Panc1 (cell line): ENCODE results near the gene DNAJC27. TPM values are rescaled to one million over a fixed set of nuclear protein-coding genes. Genes with fewer than 3 reads are reported as not detected.

Source experiments
- ATAC-seq: fragments of 200-7000 bp; cut with Tn5 transposase; 2 replicates; pipeline ENCODE4 v1.9.1; 2020; ENCODE audit warnings: mild to moderate bottlenecking, moderate library complexity
- BruUV-seq: library from RNA; stranded (reverse); fragments of 400-500 nt; replicated peaks from 2 replicates; lab custom pipeline; 2021; lab: Mats Ljungman, UMichigan
- CTCF ChIA-PET: fragments of 300-600 bp; sonication (Branson Sonifier 250); formaldehyde crosslinking; loops from one replicate; lab custom pipeline; 2022; ENCODE audit warnings: antibody characterized with exemption; lab: Charles Lee
- POLR2A ChIA-PET: fragments of 300-600 bp; sonication (Branson Sonifier 250); formaldehyde crosslinking; loops from one replicate; lab custom pipeline; 2022; ENCODE audit warnings: antibody characterized with exemption; lab: Charles Lee
- DNase-seq: peaks from one replicate; pipeline ENCODE4 v3.0.0-alpha.2; 2010; ENCODE audit warnings: low read depth, low spot score
- H3K27ac ChIP-seq: 2 replicates; pipeline ENCODE4 v1.5.1; 2011; ENCODE audit warnings: mild to moderate bottlenecking, low read length, inconsistent platforms
- H3K27me3 ChIP-seq: fragments of 200-500 bp; sonication (Bioruptor generic); 2 replicates; pipeline ENCODE4 v1.6.0; 2014; ENCODE audit warnings: low read length, inconsistent platforms; ENCODE audit not compliant: control insufficient read depth, insufficient read depth
- H3K36me3 ChIP-seq: fragments of 200-500 bp; sonication (Bioruptor generic); 2 replicates; pipeline ENCODE4 v1.5.1; 2014; ENCODE audit warnings: inconsistent platforms, mild to moderate bottlenecking, low read length, moderate library complexity; ENCODE audit not compliant: control insufficient read depth, insufficient read depth
- H3K4me1 ChIP-seq: 2 replicates; pipeline ENCODE4 v1.5.1; 2011; ENCODE audit warnings: inconsistent platforms, mild to moderate bottlenecking, low read length, moderate library complexity; ENCODE audit not compliant: control insufficient read depth, insufficient read depth
- H3K4me3 ChIP-seq, 2 experiments: 2 replicates each; pipeline ENCODE4 v1.5.1; 2011 to 2012; ENCODE audit warnings: low read depth in 2 of 2, low read length in 2 of 2, mild to moderate bottlenecking in 2 of 2, inconsistent platforms in 1 of 2, moderate library complexity in 1 of 2
- H3K9me3 ChIP-seq: fragments of 200-500 bp; sonication (Bioruptor generic); 2 replicates; pipeline ENCODE4 v1.5.1; 2014; ENCODE audit warnings: low read depth, mild to moderate bottlenecking, inconsistent platforms, low read length, moderate library complexity; ENCODE audit not compliant: control insufficient read depth, insufficient read depth
- POLR2AphosphoS5 ChIP-seq: IDR thresholded peaks from 2 replicates; pipeline ENCODE4 v1.6.1; 2012; ENCODE audit warnings: mild to moderate bottlenecking, low read depth, low read length, moderate library complexity
- SIN3A ChIP-seq: IDR thresholded peaks from 2 replicates; pipeline ENCODE4 v1.6.1; 2012; ENCODE audit warnings: low read depth, mild to moderate bottlenecking, low read length, moderate library complexity, borderline replicate concordance; ENCODE audit not compliant: insufficient read depth
- TCF7L2 ChIP-seq: IDR thresholded peaks from 2 replicates; pipeline ENCODE4 v1.6.1; 2011; ENCODE audit warnings: mild to moderate bottlenecking, low read depth, low read length, inconsistent platforms
- in situ Hi-C: cut with HindIII; loops from 2 replicates; pipeline ENCODE4 v1.10.0; 2016; ENCODE audit warnings: low sequenced_read_pairs, low pct_unique_long_range_greater_than_20kb
- intact Hi-C: fragments of 100-400 bp; cut with micrococcal nuclease; formaldehyde crosslinking; loops from one replicate; pipeline ENCODE4 v1.10.0; 2022; ENCODE audit not compliant: unreplicated experiment
- total RNA-seq: library from RNA; stranded (reverse); gene quantifications from one replicate; pipeline ENCODE4 v1.2.1, GENCODE V29; 2021; ENCODE audit not compliant: unreplicated experiment
- TF ChIP-seq, protein P1 (sequence below), 2 experiments: IDR thresholded peaks; 2 replicates each; pipeline ENCODE4 v1.6.1; 2011 to 2012; ENCODE audit warnings: low read depth in 2 of 2, control low read depth in 1 of 2, low read length in 1 of 2, mild to moderate bottlenecking in 1 of 2, moderate library complexity in 1 of 2; ENCODE audit not compliant: insufficient read depth in 1 of 2
- TF ChIP-seq, protein P2 (sequence below): fragments of 450-650 bp; IDR thresholded peaks from 2 replicates; pipeline ENCODE4 v1.5.1; 2017; ENCODE audit warnings: mild to moderate bottlenecking

DNAJC27 gene
- total RNA-seq, 1 experiment from 2014 or later: 4.9 TPM

DNA sequence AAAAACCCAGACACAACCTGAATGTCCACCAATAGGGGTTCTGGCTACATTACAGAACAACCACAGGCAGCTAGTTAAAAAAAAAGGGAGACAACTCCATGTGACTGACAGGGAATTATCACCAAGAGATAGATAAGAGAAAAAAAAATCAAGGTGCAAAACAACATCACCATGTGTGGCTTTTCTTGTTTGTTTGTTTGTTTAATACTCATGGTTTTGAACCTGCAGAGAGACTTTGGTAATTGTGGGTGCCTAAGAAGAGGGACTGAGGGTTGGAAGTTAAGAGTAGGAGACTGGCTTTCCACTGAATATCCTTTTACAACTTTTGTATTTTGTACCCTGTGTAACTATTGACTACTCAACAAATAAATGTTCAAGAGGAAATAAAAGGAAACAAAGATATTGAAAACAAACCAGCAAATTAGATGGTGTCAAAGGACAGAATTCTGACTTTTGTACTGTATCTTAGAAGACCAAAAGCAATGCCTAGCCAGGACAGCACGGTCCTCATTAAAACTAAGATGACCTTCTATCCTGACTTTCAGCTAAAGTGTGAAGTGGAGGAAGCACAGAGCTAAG, 22.5 kb upstream of the DNAJC27 start:
- no peak for DNase-seq
- POLR2A ChIA-PET: no interaction called here

DNA sequence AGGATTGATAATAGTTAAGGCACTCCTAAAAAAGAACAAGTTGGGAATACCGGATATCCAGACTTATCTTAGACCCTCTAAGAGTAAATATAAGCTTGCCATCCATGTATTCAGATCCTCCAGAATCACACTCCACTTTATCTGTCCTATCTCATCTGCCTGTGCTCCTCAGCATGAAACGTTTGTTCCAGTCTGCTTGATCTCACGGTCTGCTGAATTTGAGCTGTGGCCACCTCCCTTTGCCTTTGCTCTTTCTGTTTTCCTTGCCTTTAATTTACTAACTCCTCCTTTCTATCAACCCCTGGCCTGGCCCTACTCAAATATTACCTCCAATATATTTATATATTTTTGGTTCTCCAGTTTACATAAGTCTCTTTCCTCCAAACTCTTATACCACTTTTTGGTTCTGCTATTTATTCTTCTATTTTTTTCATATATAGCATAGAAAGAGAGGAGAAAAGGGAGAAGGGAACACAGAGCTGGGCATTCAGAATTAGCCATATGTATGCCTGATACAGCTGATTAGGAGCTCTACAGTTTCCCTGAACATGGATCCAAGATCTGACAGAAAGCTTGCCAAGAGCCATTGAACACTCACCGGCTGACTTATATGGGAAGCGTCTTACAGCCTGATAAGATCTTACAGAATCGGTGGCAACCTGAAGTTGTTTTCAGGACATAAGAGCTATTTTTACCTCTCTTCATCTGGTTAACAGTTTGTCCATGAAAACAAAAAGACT, 21.8 kb upstream of the DNAJC27 start:
- DNase-seq (no peak), ATAC-seq (no peak)
- Histone ChIP-seq H3K27me3 (no peaks in the 10 kb centered on the region), H3K27ac (no peak overlapping the region), H3K36me3 (no peaks in the 10 kb centered on the region), H3K9me3 (no peaks in the 10 kb centered on the region), H3K4me1 (no peaks in the 10 kb centered on the region), H3K4me3 (no peak overlapping the region)
- in situ Hi-C loops (no loop called here), intact Hi-C loops (no loop called here)
- TF ChIP-seq, protein P1, sequence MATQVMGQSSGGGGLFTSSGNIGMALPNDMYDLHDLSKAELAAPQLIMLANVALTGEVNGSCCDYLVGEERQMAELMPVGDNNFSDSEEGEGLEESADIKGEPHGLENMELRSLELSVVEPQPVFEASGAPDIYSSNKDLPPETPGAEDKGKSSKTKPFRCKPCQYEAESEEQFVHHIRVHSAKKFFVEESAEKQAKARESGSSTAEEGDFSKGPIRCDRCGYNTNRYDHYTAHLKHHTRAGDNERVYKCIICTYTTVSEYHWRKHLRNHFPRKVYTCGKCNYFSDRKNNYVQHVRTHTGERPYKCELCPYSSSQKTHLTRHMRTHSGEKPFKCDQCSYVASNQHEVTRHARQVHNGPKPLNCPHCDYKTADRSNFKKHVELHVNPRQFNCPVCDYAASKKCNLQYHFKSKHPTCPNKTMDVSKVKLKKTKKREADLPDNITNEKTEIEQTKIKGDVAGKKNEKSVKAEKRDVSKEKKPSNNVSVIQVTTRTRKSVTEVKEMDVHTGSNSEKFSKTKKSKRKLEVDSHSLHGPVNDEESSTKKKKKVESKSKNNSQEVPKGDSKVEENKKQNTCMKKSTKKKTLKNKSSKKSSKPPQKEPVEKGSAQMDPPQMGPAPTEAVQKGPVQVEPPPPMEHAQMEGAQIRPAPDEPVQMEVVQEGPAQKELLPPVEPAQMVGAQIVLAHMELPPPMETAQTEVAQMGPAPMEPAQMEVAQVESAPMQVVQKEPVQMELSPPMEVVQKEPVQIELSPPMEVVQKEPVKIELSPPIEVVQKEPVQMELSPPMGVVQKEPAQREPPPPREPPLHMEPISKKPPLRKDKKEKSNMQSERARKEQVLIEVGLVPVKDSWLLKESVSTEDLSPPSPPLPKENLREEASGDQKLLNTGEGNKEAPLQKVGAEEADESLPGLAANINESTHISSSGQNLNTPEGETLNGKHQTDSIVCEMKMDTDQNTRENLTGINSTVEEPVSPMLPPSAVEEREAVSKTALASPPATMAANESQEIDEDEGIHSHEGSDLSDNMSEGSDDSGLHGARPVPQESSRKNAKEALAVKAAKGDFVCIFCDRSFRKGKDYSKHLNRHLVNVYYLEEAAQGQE (IDR thresholded peaks at IDR 0.05; ENCODE audit: insufficient read depth in 1 of 2, low read depth in 2 of 2, low read length in 1 of 2): no peak
- TF ChIP-seq, protein P2, sequence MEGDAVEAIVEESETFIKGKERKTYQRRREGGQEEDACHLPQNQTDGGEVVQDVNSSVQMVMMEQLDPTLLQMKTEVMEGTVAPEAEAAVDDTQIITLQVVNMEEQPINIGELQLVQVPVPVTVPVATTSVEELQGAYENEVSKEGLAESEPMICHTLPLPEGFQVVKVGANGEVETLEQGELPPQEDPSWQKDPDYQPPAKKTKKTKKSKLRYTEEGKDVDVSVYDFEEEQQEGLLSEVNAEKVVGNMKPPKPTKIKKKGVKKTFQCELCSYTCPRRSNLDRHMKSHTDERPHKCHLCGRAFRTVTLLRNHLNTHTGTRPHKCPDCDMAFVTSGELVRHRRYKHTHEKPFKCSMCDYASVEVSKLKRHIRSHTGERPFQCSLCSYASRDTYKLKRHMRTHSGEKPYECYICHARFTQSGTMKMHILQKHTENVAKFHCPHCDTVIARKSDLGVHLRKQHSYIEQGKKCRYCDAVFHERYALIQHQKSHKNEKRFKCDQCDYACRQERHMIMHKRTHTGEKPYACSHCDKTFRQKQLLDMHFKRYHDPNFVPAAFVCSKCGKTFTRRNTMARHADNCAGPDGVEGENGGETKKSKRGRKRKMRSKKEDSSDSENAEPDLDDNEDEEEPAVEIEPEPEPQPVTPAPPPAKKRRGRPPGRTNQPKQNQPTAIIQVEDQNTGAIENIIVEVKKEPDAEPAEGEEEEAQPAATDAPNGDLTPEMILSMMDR: no peak
- TF ChIP-seq SIN3A: no peak
- no peak for TF ChIP-seq TCF7L2
- TF ChIP-seq POLR2AphosphoS5: no peak
- no TSS peak for BruUV-seq
- ChIA-PET CTCF (interaction anchor here (0.6 kb wide), 1 partner anchor 159 kb away, joined by 6 read pairs; no protein-coding TSS in a partner anchor), POLR2A (interaction anchor here (0.7 kb wide), 1 partner anchor 199 kb away, joined by 17 read pairs; no protein-coding TSS in a partner anchor)

More for the DNA sequence above, 22.5 kb upstream of the DNAJC27 start:
- Histone ChIP-seq H3K4me1 (no peaks in the 10 kb centered on the region), H3K9me3 (no peaks in the 10 kb centered on the region), H3K27me3 (no peaks in the 10 kb centered on the region), H3K27ac (no peak overlapping the region), H3K36me3 (no peaks in the 10 kb centered on the region), H3K4me3 (no peak overlapping the region)
- CTCF ChIA-PET: interaction anchor here (0.6 kb wide), 2 partner anchors 94 to 158 kb away, joined by 3 to 6 read pairs; no protein-coding TSS in a partner anchor
- in situ Hi-C loops (no loop called here), intact Hi-C loops (no loop called here)
- no peak for ATAC-seq
- BruUV-seq: no TSS peak
- TF ChIP-seq, protein P2: no peak
- no peak for TF ChIP-seq TCF7L2
- no peak for TF ChIP-seq POLR2AphosphoS5
- no peak for TF ChIP-seq SIN3A
- TF ChIP-seq, protein P1 (IDR thresholded peaks at IDR 0.05; ENCODE audit: insufficient read depth in 1 of 2, low read depth in 2 of 2, low read length in 1 of 2): no peak
